Measurements from ENCODE around the gene GSTM3. TPM values are rescaled to one million over a fixed set of nuclear protein-coding genes. Genes with fewer than 3 reads are reported as not detected.

The GSTM3 gene
- total RNA-seq, 1 experiment from 2014 or later = 80.3 TPM

GRCh38 chr1:109777980-109778625 is 37.3 kb upstream of the GSTM3 start:
- no peaks in the 10 kb centered on the region for H3K27me3 ChIP-seq
- H3K36me3 ChIP-seq = peaks cover 7% of the 10 kb centered on the region; the same call in 1 of the 2 replicates
- no peak for DNase-seq
- peaks cover 22% of the 10 kb centered on the region for H3K9me3 ChIP-seq
- H3K4me3 ChIP-seq = no peak overlapping the region

GRCh38 chr1:109777436-109777835 is 36.6 kb upstream of the GSTM3 start:
- H3K9me3 ChIP-seq = peaks cover 22% of the 10 kb centered on the region
- no peaks in the 10 kb centered on the region for H3K27me3 ChIP-seq
- peaks cover 7% of the 10 kb centered on the region; the same call in 1 of the 2 replicates for H3K36me3 ChIP-seq
- no peak overlapping the region for H3K4me3 ChIP-seq
- DNase-seq = no peak

- peak; percentile 88 for DNase-seq
- H3K27me3 ChIP-seq = no peaks in the 10 kb centered on the region
- H3K9me3 ChIP-seq = peaks cover 22% of the 10 kb centered on the region
- no peak overlapping the region for H3K4me3 ChIP-seq
- H3K36me3 ChIP-seq = peaks cover 7% of the 10 kb centered on the region; the same call in 1 of the 2 replicates
Observed at GRCh38 chr1:109776911-109777310, 36.1 kb upstream of the GSTM3 start.

GRCh38 chr1:109776206-109776835 is 35.5 kb upstream of the GSTM3 start:
- no peak for DNase-seq
- H3K4me3 ChIP-seq = no peak overlapping the region

GRCh38 chr1:109775398-109775797 is 34.6 kb upstream of the GSTM3 start:
- Histone ChIP-seq H3K4me3 (no peak overlapping the region), H3K36me3 (no peaks in the 10 kb centered on the region), H3K27me3 (no peaks in the 10 kb centered on the region), H3K9me3 (peaks cover 10% of the 10 kb centered on the region)
- peak; percentile 45 for DNase-seq

More at GRCh38 chr1:109776206-109776835, 35.5 kb upstream of the GSTM3 start:
- peaks cover 7% of the 10 kb centered on the region; the same call in 1 of the 2 replicates for H3K36me3 ChIP-seq
- H3K9me3 ChIP-seq = peaks cover 19% of the 10 kb centered on the region
- no peaks in the 10 kb centered on the region for H3K27me3 ChIP-seq

GRCh38 chr1:109773900-109774485 is 33.2 kb upstream of the GSTM3 start:
- H3K36me3 ChIP-seq = no peaks in the 10 kb centered on the region
- peak; percentile 12 for DNase-seq
- no peaks in the 10 kb centered on the region for H3K27me3 ChIP-seq
- H3K4me3 ChIP-seq = no peak overlapping the region
- H3K9me3 ChIP-seq = no peaks in the 10 kb centered on the region

- peak; percentile 94 for DNase-seq
- Histone ChIP-seq H3K27me3 (no peaks in the 10 kb centered on the region), H3K36me3 (no peaks in the 10 kb centered on the region), H3K9me3 (no peaks in the 10 kb centered on the region), H3K4me3 (no peak overlapping the region)
Observed at GRCh38 chr1:109773203-109773899, 32.5 kb upstream of the GSTM3 start.

GRCh38 chr1:109772658-109773202 is 31.9 kb upstream of the GSTM3 start:
- no peaks in the 10 kb centered on the region for H3K9me3 ChIP-seq
- no peaks in the 10 kb centered on the region for H3K27me3 ChIP-seq
- peak; percentile 0 for DNase-seq
- H3K36me3 ChIP-seq = no peaks in the 10 kb centered on the region
- H3K4me3 ChIP-seq = no peak overlapping the region

- H3K27me3 ChIP-seq = no peaks in the 10 kb centered on the region
- no peaks in the 10 kb centered on the region for H3K36me3 ChIP-seq
- no peak overlapping the region for H3K4me3 ChIP-seq
- H3K9me3 ChIP-seq = no peaks in the 10 kb centered on the region
- DNase-seq = peak; percentile 9
Observed at GRCh38 chr1:109771712-109772657, 31.1 kb upstream of the GSTM3 start.

- no peak overlapping the region for H3K4me3 ChIP-seq
- no peaks in the 10 kb centered on the region for H3K27me3 ChIP-seq
- H3K9me3 ChIP-seq = no peaks in the 10 kb centered on the region
- no peaks in the 10 kb centered on the region for H3K36me3 ChIP-seq
- DNase-seq = peak; percentile 7
Observed at GRCh38 chr1:109770331-109771095, 29.7 kb upstream of the GSTM3 start.

- Histone ChIP-seq H3K27me3 (no peaks in the 10 kb centered on the region), H3K9me3 (no peaks in the 10 kb centered on the region), H3K36me3 (no peaks in the 10 kb centered on the region), H3K4me3 (no peak overlapping the region)
- DNase-seq = peak; percentile 86
Observed at GRCh38 chr1:109769330-109770078, 28.7 kb upstream of the GSTM3 start.

GRCh38 chr1:109768820-109769219 is 28.0 kb upstream of the GSTM3 start:
- Histone ChIP-seq H3K27me3 (no peaks in the 10 kb centered on the region), H3K4me3 (no peak overlapping the region), H3K9me3 (no peaks in the 10 kb centered on the region), H3K36me3 (no peaks in the 10 kb centered on the region)
- DNase-seq = peak; percentile 0

- Histone ChIP-seq H3K36me3 (no peaks in the 10 kb centered on the region), H3K27me3 (no peaks in the 10 kb centered on the region), H3K9me3 (no peaks in the 10 kb centered on the region), H3K4me3 (no peak overlapping the region)
- peak; percentile 2 for DNase-seq
Observed at GRCh38 chr1:109768335-109768650, 27.5 kb upstream of the GSTM3 start.

- peak; percentile 0 for DNase-seq
- Histone ChIP-seq H3K9me3 (no peaks in the 10 kb centered on the region), H3K4me3 (no peak overlapping the region), H3K27me3 (no peaks in the 10 kb centered on the region), H3K36me3 (no peaks in the 10 kb centered on the region)
Observed at GRCh38 chr1:109767637-109768334, 26.9 kb upstream of the GSTM3 start.
